Naive B cell (primary cell): ENCODE results near the gene CFAP119. TPM values are rescaled to one million over a fixed set of nuclear protein-coding genes. Genes with fewer than 3 reads are reported as not detected.
"Not testable (repeated sequence)": the region's sequence is repeated elsewhere in the genome, so short reads cannot be mapped to it uniquely, and the experiment has no call there.

Experiments used
- ATAC-seq, 2 donors: fragments of 150-1000 bp; cut with Tn5 transposase; 2 replicates each; pipeline ENCODE4 v1.10.0; 2021; ENCODE audit warnings: low read depth in 2 of 2, mild to moderate bottlenecking in 2 of 2, moderate library complexity in 2 of 2
- DNase-seq: peaks from one replicate; pipeline ENCODE4 v3.0.0; 2022
- H3K27ac Mint-ChIP-seq, 6 donors: one replicate each; pipeline ENCODE4 v1.8.0; 2020 to 2022; ENCODE audit warnings: mild to moderate bottlenecking in 6 of 6, mixed read lengths in 6 of 6, moderate library complexity in 5 of 6, inconsistent platforms in 2 of 6
- H3K27me3 Mint-ChIP-seq, 3 donors: one replicate each; pipeline ENCODE4 v1.8.0; 2021 to 2022; ENCODE audit warnings: mixed read lengths in 3 of 3, mild to moderate bottlenecking in 1 of 3
- H3K36me3 Mint-ChIP-seq, 2 donors: one replicate each; pipeline ENCODE4 v1.8.0; 2020 to 2022; ENCODE audit warnings: mixed read lengths in 2 of 2, inconsistent platforms in 1 of 2, mild to moderate bottlenecking in 1 of 2
- H3K4me1 Mint-ChIP-seq, 3 donors: one replicate each; pipeline ENCODE4 v1.8.0; 2020 to 2022; ENCODE audit warnings: mixed read lengths in 3 of 3, inconsistent platforms in 1 of 3, mild to moderate bottlenecking in 1 of 3, moderate library complexity in 1 of 3
- H3K4me3 Mint-ChIP-seq, 8 donors: one replicate each; pipeline ENCODE4 v1.8.0; 2020 to 2022; ENCODE audit warnings: mild to moderate bottlenecking in 8 of 8, mixed read lengths in 8 of 8, moderate library complexity in 8 of 8, inconsistent platforms in 2 of 8
- H3K9me3 Mint-ChIP-seq, 7 donors: one replicate each; pipeline ENCODE4 v1.8.0; 2020 to 2022; ENCODE audit warnings: mixed read lengths in 7 of 7, mild to moderate bottlenecking in 5 of 7, inconsistent platforms in 2 of 7, moderate library complexity in 1 of 7
- polyA plus RNA-seq, 6 donors: library from polyadenylated mRNA; unstranded; fragments of 300-500 nt; fragmentation: Illumina TruSeq; gene quantifications; one replicate each; pipeline ENCODE4 v1.2.3, GENCODE V29; 2021; ENCODE audit warnings: low read depth in 6 of 6

CFAP119 gene
- under 1 TPM; 0.16 to 0.88 (median 0.62) TPM for polyA plus RNA-seq

DNA sequence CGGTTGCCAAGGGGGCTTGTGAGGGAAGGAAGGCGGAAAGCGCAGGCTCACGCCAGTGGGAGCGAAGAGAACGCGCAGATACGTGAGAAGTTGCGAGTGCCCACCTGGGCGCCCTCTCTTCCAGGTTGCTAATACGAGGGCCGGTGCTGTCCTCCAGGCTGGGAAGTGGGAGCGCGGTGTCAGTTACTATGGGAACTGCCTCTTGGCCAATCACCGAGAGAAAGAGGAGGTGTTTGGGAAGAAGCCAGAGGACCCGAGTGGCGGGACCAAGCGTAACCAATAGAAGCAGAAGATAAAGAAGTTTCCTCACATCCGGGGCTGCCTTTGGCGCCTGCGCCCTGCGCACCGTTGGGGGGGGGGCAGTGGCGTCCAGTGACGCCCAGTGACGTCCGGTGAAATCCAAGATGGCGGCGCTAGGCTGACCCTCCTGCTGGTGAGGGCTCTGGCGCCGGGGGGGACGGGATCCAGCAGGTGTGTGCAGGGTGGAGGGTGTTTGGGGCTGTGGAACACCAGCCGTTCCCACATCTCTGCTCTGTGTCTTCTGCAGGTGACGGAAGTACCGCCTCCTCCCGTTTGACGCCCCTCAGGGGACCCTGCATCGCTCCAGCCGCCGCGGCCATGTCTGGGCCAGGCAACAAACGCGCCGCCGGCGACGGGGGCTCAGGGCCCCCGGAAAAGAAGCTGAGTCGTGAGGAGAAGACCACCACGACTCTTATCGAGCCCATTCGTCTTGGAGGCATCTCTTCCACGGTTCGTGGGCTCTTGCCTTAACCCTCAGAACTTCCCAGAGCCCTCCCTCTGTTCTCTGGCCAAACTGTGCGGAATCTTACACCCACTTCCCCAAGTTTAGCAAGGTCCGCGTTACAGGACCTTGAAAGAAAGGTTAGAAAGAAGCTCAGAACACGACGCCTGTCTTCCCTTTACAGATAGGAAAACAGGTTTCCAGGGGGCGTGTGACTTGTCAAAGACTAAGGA, at the start of gene CFAP119, which contains the start of gene RNF40:
Gene CFAP119, minus strand, starts transcription at position 135 of the 975 bp plus-strand sequence. CDS start 314 bp downstream, outside the sequence.
Gene RNF40, plus strand, starts transcription at position 395 of the 975 bp plus-strand sequence. Its CDS starts 224 bp downstream, at position 619.
- ATAC-seq (peak; percentile 88 to 89), DNase-seq (peak; percentile 95)
- Mint-ChIP-seq H3K27ac (peak within 1 kb of the TSS; percentile 90 to 99 (median 96)), H3K9me3 (no peaks in the 10 kb centered on the region), H3K36me3 (peaks cover 5 to 8% of the 10 kb centered on the region in 2 donors), H3K27me3 (no peaks in the 10 kb centered on the region), H3K4me1 (peaks cover 29 to 41% (median 38%) of the 10 kb centered on the region in 3 donors), H3K4me3 (peak within 1 kb of the TSS; percentile 93 to 98 (median 98))

DNA sequence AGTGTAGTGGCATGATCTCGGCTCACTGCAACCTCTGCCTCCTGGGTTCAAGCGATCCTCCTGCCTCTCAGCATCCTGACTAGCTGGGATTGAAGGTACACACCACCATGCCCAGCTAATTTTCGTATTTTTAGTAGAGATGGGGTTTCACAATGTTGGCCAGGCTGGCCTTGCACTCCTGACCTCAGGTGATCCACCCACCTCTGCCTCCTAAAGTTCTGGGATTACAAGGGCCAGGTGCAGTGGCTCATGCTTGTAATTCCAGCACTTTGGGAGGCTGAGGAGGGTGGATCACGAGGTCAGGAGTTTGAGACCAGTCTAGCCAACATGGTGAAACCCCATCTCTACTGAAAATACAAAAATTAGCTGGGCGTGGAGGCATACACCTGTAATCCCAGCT, 47.8 kb upstream of the CFAP119 start:
- ATAC-seq, H3K27me3 Mint-ChIP-seq, H3K27ac Mint-ChIP-seq: not testable (repeated sequence)

DNA sequence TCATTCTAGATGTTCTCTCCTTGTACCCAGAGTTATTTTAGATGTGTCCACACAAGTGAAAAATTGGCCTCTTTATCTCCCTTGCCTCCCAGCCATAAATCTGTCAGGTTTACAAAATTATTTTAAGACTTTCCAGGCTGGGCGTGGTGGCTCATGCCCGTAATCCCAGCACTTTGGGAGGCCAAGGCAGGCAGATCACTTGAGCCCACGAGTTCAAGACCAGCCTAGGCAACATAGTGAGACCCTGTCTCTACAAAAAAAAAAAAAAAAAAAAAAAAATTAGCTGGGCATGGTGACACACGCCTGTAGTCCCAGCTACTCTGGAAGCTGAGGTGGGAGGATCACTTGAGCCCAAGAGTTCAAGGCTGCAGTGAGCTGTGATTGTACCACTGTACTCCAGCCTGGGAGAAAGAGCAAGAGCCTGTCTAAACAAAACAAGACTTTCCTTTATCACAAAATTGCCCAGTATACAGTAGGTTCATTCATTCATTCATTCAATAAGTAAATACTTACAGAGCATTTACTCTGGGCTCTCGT, 47.1 kb upstream of the CFAP119 start:
- ATAC-seq, H3K36me3 Mint-ChIP-seq, H3K27me3 Mint-ChIP-seq, H3K27ac Mint-ChIP-seq, DNase-seq, H3K9me3 Mint-ChIP-seq: not testable (repeated sequence)
- peak overlapping the region in 1 of 8 donors; percentile 69 for H3K4me3 Mint-ChIP-seq
- H3K4me1 Mint-ChIP-seq, result peaks cover 18 to 31% (median 26%) of the 10 kb centered on the region in 3 donors

More for the DNA sequence above, 47.8 kb upstream of the CFAP119 start:
- not testable (repeated sequence) for DNase-seq, H3K9me3 Mint-ChIP-seq, H3K4me3 Mint-ChIP-seq, H3K36me3 Mint-ChIP-seq
- H3K4me1 Mint-ChIP-seq, result peaks cover 21 to 37% (median 32%) of the 10 kb centered on the region in 3 donors

DNA sequence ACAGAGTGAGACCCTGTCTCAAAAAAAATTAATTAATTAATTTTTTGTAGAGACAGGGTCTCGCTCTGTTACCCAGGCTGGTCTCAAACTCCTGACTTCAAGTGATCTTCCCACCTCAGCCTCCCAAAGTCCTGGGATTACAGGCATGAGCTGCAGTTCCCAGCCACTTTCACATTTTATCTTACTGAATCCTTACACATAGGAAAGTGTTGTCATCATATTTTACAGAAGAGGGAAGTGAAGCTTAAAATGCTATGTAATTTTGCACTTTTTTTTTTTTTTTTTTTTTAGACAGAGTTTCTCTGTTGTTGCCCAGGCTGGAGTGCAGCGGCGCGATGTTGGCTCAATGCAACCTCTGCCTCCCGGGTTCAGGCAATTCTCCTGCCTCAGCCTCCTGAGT, 46.3 kb upstream of the CFAP119 start:
- DNase-seq, result no peak
- no peak overlapping the region for H3K27ac Mint-ChIP-seq
- H3K36me3 Mint-ChIP-seq, result no peaks in the 10 kb centered on the region
- H3K4me3 Mint-ChIP-seq, result peak overlapping the region in 2 of 8 donors; percentile 51 to 69
- no peaks in the 10 kb centered on the region for H3K27me3 Mint-ChIP-seq
- H3K9me3 Mint-ChIP-seq, result no peaks in the 10 kb centered on the region
- ATAC-seq, result peak; percentile 9 to 24
- H3K4me1 Mint-ChIP-seq, result peaks cover 14 to 28% (median 21%) of the 10 kb centered on the region in 3 donors

DNA sequence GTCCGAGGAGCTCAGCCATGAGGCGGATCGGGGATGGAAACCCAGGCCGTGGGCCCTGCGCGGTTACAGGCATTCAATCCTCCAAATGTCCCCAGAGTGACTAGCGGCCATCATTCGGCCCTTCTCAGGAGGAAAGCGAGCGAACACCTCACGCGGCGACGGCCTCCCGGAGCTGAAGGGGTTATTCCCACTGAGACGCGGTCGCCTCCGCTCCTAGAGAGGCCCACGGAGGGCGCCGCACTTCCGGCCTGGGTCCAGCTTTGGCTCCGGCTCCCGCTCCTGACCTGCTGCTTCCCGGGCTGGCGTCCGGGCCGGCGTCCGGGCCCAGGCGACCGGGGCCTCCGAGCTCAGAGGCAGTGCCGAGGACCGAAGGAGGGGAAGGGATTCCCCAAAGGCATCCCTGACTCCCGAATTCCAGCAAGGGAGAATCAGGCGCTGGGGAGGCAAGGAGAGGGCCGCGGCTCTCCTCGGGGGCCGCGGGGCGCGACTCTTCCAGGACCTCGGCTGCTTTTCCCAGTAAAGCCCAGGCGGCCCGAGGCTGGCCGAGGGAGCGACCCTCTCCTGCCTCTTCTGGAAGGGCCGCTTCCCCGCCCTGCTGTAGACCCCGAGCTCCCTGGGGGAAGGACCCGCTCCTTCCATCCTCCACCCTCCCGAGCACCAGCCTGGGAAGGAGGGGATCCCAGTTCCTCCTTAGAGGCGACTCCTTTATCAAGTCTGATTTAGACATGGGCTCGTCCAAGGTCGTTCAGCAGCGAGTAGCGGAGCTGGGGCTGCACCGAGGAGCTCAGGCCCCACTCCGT, 43.7 kb upstream of the CFAP119 start:
- peaks cover 14 to 33% (median 21%) of the 10 kb centered on the region in 3 donors for H3K4me1 Mint-ChIP-seq
- peak overlapping the region; percentile 81 to 94 (median 85) for H3K4me3 Mint-ChIP-seq
- H3K36me3 Mint-ChIP-seq, result no peaks in the 10 kb centered on the region
- no peaks in the 10 kb centered on the region for H3K27me3 Mint-ChIP-seq
- no peaks in the 10 kb centered on the region for H3K9me3 Mint-ChIP-seq
- DNase-seq (peak; percentile 41), ATAC-seq (peak; percentile 76 to 77)
- peak overlapping the region in 5 of 6 donors; percentile 53 to 69 (median 59) for H3K27ac Mint-ChIP-seq

DNA sequence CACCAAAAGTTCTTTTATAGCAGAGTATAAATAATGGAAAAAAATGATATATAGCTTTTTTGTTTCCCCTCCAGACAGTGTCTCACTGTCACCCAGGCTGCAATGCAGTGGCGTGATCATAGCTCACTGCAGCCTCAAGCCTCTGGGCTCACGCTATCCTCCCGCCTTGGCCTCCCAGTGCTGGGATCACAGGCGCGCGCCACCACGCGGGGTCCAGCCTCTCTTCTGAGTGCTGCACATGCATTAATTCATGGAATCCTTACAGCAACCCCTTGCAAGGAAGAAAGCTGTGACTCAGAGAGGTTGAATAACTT, 43.2 kb upstream of the CFAP119 start:
- H3K9me3 Mint-ChIP-seq, result no peaks in the 10 kb centered on the region
- no peaks in the 10 kb centered on the region for H3K27me3 Mint-ChIP-seq
- DNase-seq (no peak), ATAC-seq (no peak)
- H3K4me3 Mint-ChIP-seq, result peak overlapping the region; percentile 81 to 94 (median 85)
- H3K27ac Mint-ChIP-seq, result peak overlapping the region in 3 of 6 donors; percentile 53 to 69 (median 57)
- H3K36me3 Mint-ChIP-seq, result no peaks in the 10 kb centered on the region
- H3K4me1 Mint-ChIP-seq, result peaks cover 14 to 33% (median 21%) of the 10 kb centered on the region in 3 donors

DNA sequence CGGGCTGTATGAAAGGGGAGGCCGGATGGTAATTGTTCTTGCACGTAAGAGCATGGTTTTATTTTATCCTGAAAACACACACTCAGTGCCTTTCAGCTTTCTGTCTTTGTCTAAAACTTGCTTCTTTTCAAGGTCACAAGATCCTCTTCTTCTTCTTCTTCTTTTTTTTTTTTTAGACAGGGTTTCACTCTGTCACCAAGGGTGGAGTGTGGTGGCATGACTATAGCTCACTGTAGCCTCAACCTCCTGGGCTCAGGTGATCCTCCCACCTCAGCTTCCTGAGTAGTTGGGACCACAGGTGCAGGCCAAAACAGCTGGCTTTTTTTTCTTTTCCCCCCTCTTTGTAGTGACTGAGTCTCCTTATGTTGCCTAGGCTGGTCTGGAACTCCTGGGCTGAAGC, 41.1 kb upstream of the CFAP119 start:
- peak overlapping the region in 3 of 8 donors; percentile 47 to 70 (median 55) for H3K4me3 Mint-ChIP-seq
- no peaks in the 10 kb centered on the region for H3K27me3 Mint-ChIP-seq
- no peak overlapping the region for H3K27ac Mint-ChIP-seq
- DNase-seq (no peak), ATAC-seq (no peak)
- H3K9me3 Mint-ChIP-seq, result no peaks in the 10 kb centered on the region
- H3K36me3 Mint-ChIP-seq, result no peaks in the 10 kb centered on the region
- H3K4me1 Mint-ChIP-seq, result peaks cover 14 to 27% (median 21%) of the 10 kb centered on the region in 3 donors

DNA sequence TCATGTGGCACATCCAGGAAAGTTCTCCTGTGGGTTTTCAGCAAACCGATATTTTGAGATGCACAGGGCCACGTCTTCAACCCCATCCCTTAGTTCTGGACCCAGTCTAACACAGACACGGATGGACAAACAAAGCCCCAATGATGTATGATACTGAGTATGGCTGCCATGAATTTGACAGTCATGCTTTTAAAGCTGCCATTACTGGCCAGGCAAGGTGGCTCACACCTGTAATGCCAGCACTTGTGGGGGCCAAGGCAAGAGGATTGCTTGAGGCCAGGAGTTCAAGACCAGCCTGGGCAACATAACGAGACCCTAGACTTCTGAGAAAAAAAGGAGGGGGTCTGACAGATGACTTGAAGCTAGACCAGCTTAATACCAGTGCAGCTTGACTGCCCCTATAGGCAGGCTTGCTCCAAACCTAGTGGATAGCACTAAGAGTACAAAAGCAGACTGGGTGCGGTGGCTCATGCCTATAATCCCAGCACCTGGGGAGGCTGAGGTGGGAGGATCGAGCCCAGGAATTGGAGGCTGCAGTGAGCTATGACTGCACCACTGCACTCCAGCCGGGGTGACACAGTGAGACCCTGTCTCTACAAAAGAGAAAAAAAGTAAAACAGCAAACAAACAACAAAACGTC, 35.9 kb upstream of the CFAP119 start:
- Mint-ChIP-seq H3K27me3 (no peaks in the 10 kb centered on the region), H3K4me3 (no peak overlapping the region), H3K36me3 (no peaks in the 10 kb centered on the region), H3K27ac (no peak overlapping the region), H3K9me3 (no peaks in the 10 kb centered on the region), H3K4me1 (peaks cover 0 to 2% (median 0%) of the 10 kb centered on the region in 3 donors)
- no peak for ATAC-seq
- DNase-seq, result no peak

DNA sequence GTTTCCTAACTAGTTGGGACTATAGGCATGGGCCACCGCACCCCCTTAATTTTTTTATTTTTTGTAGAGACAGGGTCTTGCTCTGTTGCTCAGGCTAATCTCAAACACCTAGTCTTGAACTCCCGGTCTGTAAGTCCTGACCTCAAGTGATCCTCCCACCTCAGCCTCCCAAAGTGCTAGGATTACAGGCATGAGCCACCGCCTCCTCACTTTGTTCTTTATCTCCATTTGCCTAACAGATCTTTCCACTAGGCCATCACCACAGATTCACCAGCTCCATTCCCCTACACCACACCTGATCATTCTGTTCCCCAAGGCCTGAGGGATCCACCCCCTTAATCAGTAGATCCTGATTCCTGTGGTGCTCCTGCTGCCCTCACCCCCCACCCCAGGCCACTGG, 32.8 kb upstream of the CFAP119 start:
- Mint-ChIP-seq H3K36me3 (no peaks in the 10 kb centered on the region), H3K27me3 (no peaks in the 10 kb centered on the region), H3K4me3 (no peak overlapping the region), H3K9me3 (no peaks in the 10 kb centered on the region), H3K27ac (peak overlapping the region in 1 of 6 donors; percentile 39), H3K4me1 (no peaks in the 10 kb centered on the region)
- DNase-seq (no peak), ATAC-seq (no peak)

DNA sequence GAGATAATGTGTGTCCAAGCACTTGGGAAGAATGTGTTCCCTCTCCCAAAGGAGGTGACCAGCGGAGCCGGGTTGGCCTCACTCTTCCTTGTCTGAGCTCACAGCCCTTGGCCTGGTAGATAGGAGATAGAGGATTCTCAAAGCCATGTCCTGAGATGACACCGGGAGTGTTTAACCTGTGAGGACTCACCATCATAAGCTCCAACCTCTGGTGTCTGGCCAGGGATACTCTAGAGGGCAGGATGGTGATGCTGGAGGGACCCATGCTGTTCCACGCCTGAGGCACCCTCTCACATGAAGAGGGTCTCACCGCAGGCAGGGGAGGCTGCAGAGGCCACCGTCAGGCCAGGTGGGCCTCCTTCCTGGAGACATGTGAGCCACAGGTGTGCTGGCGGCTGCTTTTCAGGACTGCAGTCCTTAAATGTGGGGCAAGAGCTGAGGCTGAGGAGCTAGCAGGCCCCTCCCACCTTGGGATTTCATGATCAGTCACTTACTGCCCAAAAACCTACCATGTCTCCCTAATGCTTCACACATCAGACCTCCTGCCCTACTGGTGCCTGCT, 31.7 kb upstream of the CFAP119 start:
- Mint-ChIP-seq H3K36me3 (no peaks in the 10 kb centered on the region), H3K4me3 (no peak overlapping the region), H3K27me3 (no peaks in the 10 kb centered on the region), H3K27ac (peak overlapping the region in 1 of 6 donors; percentile 10), H3K4me1 (no peaks in the 10 kb centered on the region), H3K9me3 (no peaks in the 10 kb centered on the region)
- DNase-seq (no peak), ATAC-seq (no peak)

DNA sequence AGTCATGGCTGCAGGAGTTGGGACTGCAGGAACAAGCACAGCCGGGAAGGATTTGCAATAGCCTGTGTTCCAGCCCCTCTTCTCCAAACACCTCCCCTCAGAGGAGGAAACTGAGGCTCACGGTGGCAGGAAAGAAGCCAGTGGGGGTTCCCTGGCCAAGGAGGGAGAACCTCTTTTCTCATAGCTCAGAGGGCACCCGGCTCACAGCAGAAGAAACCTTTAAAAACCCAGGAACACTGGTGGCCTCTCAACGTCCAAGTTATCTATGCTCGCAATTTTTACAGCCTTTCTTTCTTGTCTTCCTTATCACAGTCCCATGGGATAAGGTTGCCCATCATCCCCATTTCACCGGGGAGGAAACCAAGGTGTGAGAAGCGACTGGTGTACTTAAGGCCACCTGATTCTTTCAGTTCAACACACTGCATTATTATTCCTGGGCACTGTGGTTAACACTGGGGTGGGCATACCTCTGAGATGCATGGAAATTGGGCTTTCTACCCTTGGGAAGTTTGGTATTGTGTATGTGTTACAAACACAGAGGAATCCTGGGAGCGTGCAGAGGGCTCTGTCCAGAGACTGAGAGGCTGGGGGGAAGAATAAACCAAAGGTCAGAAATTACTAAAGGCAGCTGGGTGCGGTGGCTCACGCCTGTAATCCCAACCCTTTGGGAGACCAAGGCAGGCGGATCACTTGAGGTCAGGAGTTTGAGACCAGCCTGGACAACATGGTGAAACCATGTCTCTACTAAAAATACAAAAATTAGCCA, 25.9 kb upstream of the CFAP119 start:
- no peak for ATAC-seq
- Mint-ChIP-seq H3K27ac (peak overlapping the region in 3 of 6 donors; percentile 57 to 81 (median 70)), H3K36me3 (no peaks in the 10 kb centered on the region), H3K4me3 (peak overlapping the region; percentile 75 to 94 (median 92)), H3K27me3 (peaks cover 0 to 3% (median 0%) of the 10 kb centered on the region in 3 donors), H3K9me3 (no peaks in the 10 kb centered on the region), H3K4me1 (peaks cover 18 to 30% (median 22%) of the 10 kb centered on the region in 3 donors)
- no peak for DNase-seq
